NT2/D1 (cell line): ENCODE measurements around the gene CEP43.

Source experiments
- DNase-seq: peaks from one replicate; pipeline ENCODE4 v3.0.0-alpha.2; 2011; ENCODE audit warnings: low read depth, low spot score
- H3K27me3 ChIP-seq: 2 replicates; pipeline ENCODE4 v1.6.0; 2011; ENCODE audit warnings: mild to moderate bottlenecking; ENCODE audit not compliant: insufficient read length, insufficient read depth
- H3K36me3 ChIP-seq: 2 replicates; pipeline ENCODE4 v1.6.1; 2011; ENCODE audit warnings: mild to moderate bottlenecking, low read length, mixed read lengths; ENCODE audit not compliant: insufficient read depth, insufficient read length
- H3K4me1 ChIP-seq: 2 replicates; pipeline ENCODE4 v1.5.1; 2011; ENCODE audit not compliant: insufficient read depth, insufficient read length
- H3K4me3 ChIP-seq: 2 replicates; pipeline ENCODE4 v1.5.1; 2011; ENCODE audit warnings: low read depth; ENCODE audit not compliant: insufficient read length
- H3K9ac ChIP-seq: 2 replicates; pipeline ENCODE4 v1.6.0; 2011; ENCODE audit warnings: low read depth; ENCODE audit not compliant: insufficient read length
- H3K9me3 ChIP-seq: 2 replicates; pipeline ENCODE4 v1.5.1; 2011; ENCODE audit warnings: mild to moderate bottlenecking, low read length; ENCODE audit not compliant: insufficient read depth
- SUZ12 ChIP-seq: IDR thresholded peaks from 2 replicates; pipeline ENCODE4 v1.6.1; 2011; ENCODE audit not compliant: insufficient read length, insufficient read depth; ENCODE audit errors: extremely low read depth
- YY1 ChIP-seq: IDR thresholded peaks from 2 replicates; pipeline ENCODE4 v1.6.1; 2011; ENCODE audit not compliant: insufficient read length, insufficient read depth
- ZNF274 ChIP-seq: IDR thresholded peaks from 2 replicates; pipeline ENCODE4 v1.6.1; 2011; ENCODE audit warnings: mild to moderate bottlenecking, low read depth, low read length

CEP43 gene

GRCh38 chr6:166970776-166971175 is 28.4 kb upstream of the CEP43 start:
- no peak overlapping the region for H3K9ac ChIP-seq
- TF ChIP-seq SUZ12, result no peak
- no peak for TF ChIP-seq YY1
- TF ChIP-seq ZNF274, result no peak
- no peak overlapping the region for H3K4me3 ChIP-seq
- H3K36me3 ChIP-seq, result peaks cover 13% of the 10 kb centered on the region
- peaks cover 6% of the 10 kb centered on the region; the same call in 1 of the 2 replicates for H3K9me3 ChIP-seq
- H3K4me1 ChIP-seq, result no peaks in the 10 kb centered on the region
- no peak for DNase-seq
- no peaks in the 10 kb centered on the region for H3K27me3 ChIP-seq

DNA sequence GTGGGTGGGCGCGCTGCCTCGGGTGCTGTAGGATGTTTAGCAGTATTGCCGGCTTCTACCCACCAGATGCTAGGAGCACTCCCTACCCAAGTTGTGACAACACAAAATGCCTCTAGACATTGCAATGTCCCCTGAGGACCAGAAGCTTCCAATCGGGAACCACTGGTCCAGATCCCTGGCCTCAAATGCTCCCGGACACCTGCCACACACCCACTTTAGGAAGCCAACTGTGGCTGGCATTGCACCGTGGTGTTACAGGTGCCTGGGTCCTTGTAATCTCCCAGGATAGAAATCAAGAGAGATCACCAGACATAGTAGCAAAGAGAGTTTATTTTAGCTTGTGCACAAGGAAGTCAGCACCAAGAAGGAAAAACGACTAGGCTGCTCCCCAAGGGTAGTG is 27.9 kb upstream of the CEP43 start:
- DNase-seq, result no peak
- Histone ChIP-seq H3K9me3 (peaks cover 6% of the 10 kb centered on the region; the same call in 1 of the 2 replicates), H3K36me3 (peaks cover 13% of the 10 kb centered on the region), H3K9ac (no peak overlapping the region), H3K4me1 (no peaks in the 10 kb centered on the region), H3K4me3 (no peak overlapping the region), H3K27me3 (no peaks in the 10 kb centered on the region)
- no peak for TF ChIP-seq SUZ12
- no peak for TF ChIP-seq YY1
- no peak for TF ChIP-seq ZNF274

DNA sequence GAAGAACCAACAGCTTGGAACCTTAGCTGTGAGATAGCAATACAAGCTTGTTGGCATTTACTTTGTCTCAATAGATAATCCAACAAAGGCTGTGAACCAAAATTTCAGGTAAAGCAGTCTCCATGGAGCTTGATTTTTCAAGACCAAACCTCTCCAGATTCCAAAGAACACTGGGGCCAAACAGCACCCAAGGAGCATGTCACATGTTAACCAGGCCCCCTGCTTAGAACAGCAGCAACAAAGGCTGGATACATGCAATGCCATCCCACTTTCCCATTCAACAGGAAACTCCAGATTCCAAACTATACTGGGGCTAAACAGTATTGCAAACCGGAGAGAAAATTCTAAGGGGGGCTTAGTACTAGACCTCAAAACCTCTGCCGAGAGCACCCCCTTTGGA is 27.1 kb upstream of the CEP43 start:
- no peak for TF ChIP-seq SUZ12
- TF ChIP-seq ZNF274, result no peak
- TF ChIP-seq YY1, result no peak
- peaks cover 13% of the 10 kb centered on the region for H3K36me3 ChIP-seq
- DNase-seq, result no peak
- no peak overlapping the region for H3K9ac ChIP-seq
- H3K27me3 ChIP-seq, result no peaks in the 10 kb centered on the region
- peaks cover 3% of the 10 kb centered on the region for H3K4me1 ChIP-seq
- H3K4me3 ChIP-seq, result no peak overlapping the region
- H3K9me3 ChIP-seq, result peaks cover 6% of the 10 kb centered on the region; the same call in 1 of the 2 replicates

GRCh38 chr6:166976636-166977035 is 22.6 kb upstream of the CEP43 start:
- Histone ChIP-seq H3K36me3 (peaks cover 16% of the 10 kb centered on the region), H3K9me3 (no peaks in the 10 kb centered on the region), H3K9ac (no peak overlapping the region), H3K27me3 (no peaks in the 10 kb centered on the region), H3K4me3 (no peak overlapping the region), H3K4me1 (peaks cover 3% of the 10 kb centered on the region)
- TF ChIP-seq ZNF274 (no peak), YY1 (no peak), SUZ12 (no peak)
- no peak for DNase-seq

- DNase-seq, result no peak
- Histone ChIP-seq H3K36me3 (peaks cover 14% of the 10 kb centered on the region), H3K4me3 (no peak overlapping the region), H3K4me1 (peaks cover 3% of the 10 kb centered on the region), H3K27me3 (no peaks in the 10 kb centered on the region), H3K9ac (no peak overlapping the region), H3K9me3 (no peaks in the 10 kb centered on the region)
- TF ChIP-seq YY1 (no peak), SUZ12 (no peak), ZNF274 (no peak)
Measured at GRCh38 chr6:166977621-166978525, 21.3 kb upstream of the CEP43 start.

GRCh38 chr6:166980738-166981137 is 18.5 kb upstream of the CEP43 start:
- no peak overlapping the region for H3K4me3 ChIP-seq
- no peak overlapping the region for H3K9ac ChIP-seq
- H3K9me3 ChIP-seq, result no peaks in the 10 kb centered on the region
- H3K27me3 ChIP-seq, result no peaks in the 10 kb centered on the region
- H3K36me3 ChIP-seq, result peaks cover 28% of the 10 kb centered on the region
- H3K4me1 ChIP-seq, result peaks cover 3% of the 10 kb centered on the region
- TF ChIP-seq YY1, result no peak
- no peak for TF ChIP-seq ZNF274
- TF ChIP-seq SUZ12, result no peak
- no peak for DNase-seq

DNA sequence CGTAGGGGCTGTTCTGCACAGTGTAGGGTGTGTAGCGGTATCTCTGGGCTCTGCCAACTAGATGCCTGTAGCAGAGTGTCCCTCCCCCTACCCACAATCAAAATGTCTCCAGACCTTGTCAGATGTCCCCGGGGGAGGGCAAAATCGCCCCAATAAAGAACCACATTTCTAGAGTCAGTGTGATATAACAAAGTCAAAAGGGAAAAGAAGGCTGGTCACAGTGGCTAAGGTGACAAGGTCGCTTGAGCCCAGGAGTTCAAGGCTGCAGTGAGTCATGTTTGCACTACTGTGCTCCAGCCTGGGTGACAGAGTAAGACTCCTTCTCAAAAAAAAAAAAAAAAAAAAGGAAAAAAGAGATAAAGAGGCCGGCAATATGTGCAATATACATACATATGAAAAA is 11.7 kb upstream of the CEP43 start:
- H3K36me3 ChIP-seq, result peaks cover 38% of the 10 kb centered on the region
- no peak overlapping the region for H3K9ac ChIP-seq
- no peaks in the 10 kb centered on the region for H3K4me1 ChIP-seq
- no peak overlapping the region for H3K4me3 ChIP-seq
- DNase-seq, result no peak
- no peak for TF ChIP-seq SUZ12
- no peak for TF ChIP-seq YY1
- TF ChIP-seq ZNF274, result no peak
- no peaks in the 10 kb centered on the region for H3K27me3 ChIP-seq
- H3K9me3 ChIP-seq, result no peaks in the 10 kb centered on the region
